HFFc6 (cell line): ENCODE data around the gene AFP. TPM values are rescaled to one million over a fixed set of nuclear protein-coding genes. Genes with fewer than 3 reads are reported as not detected.

Source experiments
- DNase-seq: peaks from one replicate; pipeline ENCODE4 v3.0.0-alpha.2; 2018
- H3K27ac Mint-ChIP-seq: 2 replicates; pipeline ENCODE4 v1.8.0; 2020; ENCODE audit warnings: mild to moderate bottlenecking, mixed read lengths
- H3K27me3 Mint-ChIP-seq: 2 replicates; pipeline ENCODE4 v1.8.0; 2021; ENCODE audit warnings: mild to moderate bottlenecking, moderate library complexity, mixed read lengths; ENCODE audit not compliant: insufficient read depth
- H3K36me3 Mint-ChIP-seq: 2 replicates; pipeline ENCODE4 v1.8.0; 2021; ENCODE audit warnings: low read depth, mixed read lengths
- H3K4me1 Mint-ChIP-seq: 2 replicates; pipeline ENCODE4 v1.8.0; 2020; ENCODE audit warnings: low read depth, mixed read lengths
- H3K4me3 Mint-ChIP-seq: 2 replicates; pipeline ENCODE4 v1.8.0; 2020; ENCODE audit warnings: mild to moderate bottlenecking, moderate library complexity, mixed read lengths
- H3K9me3 Mint-ChIP-seq: 2 replicates; pipeline ENCODE4 v1.8.0; 2020; ENCODE audit warnings: mild to moderate bottlenecking, mixed read lengths
- total RNA-seq, 6 experiments: library from RNA; stranded (reverse); fragmentation: NEBNext Ultra II Directional; extraction: Animal tissue kit (Norgen Biotek cat#: 25700); gene quantifications; 2 replicates in 1 of 6; 3 replicates in 5 of 6; pipeline ENCODE4 v1.2.3, GENCODE V29; 2021
- TF ChIP-seq, protein P1 (sequence below): fragments of 200-600 bp; sonication (generic); IDR thresholded peaks from 2 replicates; pipeline ENCODE4 v1.5.0; 2021; ENCODE audit warnings: antibody characterized with exemption, mild to moderate bottlenecking

The AFP gene
- total RNA-seq, 6 experiments from 2014 or later, result 1.6 to 2.9 (median 2.5) TPM

DNA sequence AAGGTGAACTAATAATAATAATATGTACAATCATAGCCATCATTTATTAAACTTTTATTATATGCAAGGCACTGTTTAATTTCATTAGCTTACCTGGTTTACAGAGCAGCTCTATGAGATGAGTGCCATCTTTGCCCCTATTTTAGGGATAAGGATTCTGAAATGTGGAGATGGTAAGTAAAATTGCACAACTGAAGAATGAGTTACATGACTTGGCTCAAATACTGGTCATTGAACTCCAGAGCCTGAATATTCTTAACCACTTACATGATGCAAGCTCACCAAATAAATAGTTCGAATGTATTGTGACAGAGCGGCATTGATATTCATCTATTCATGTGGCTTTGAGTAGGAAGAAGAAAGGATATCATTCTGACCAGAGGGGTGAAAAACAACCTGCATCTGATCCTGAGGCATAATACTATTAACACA is 20.2 kb upstream of the AFP start:
- Mint-ChIP-seq H3K27ac (no peak overlapping the region), H3K27me3 (peaks cover 6% of the 10 kb centered on the region), H3K36me3 (no peaks in the 10 kb centered on the region), H3K4me3 (no peak overlapping the region), H3K9me3 (no peaks in the 10 kb centered on the region), H3K4me1 (no peaks in the 10 kb centered on the region)
- TF ChIP-seq, protein P1, sequence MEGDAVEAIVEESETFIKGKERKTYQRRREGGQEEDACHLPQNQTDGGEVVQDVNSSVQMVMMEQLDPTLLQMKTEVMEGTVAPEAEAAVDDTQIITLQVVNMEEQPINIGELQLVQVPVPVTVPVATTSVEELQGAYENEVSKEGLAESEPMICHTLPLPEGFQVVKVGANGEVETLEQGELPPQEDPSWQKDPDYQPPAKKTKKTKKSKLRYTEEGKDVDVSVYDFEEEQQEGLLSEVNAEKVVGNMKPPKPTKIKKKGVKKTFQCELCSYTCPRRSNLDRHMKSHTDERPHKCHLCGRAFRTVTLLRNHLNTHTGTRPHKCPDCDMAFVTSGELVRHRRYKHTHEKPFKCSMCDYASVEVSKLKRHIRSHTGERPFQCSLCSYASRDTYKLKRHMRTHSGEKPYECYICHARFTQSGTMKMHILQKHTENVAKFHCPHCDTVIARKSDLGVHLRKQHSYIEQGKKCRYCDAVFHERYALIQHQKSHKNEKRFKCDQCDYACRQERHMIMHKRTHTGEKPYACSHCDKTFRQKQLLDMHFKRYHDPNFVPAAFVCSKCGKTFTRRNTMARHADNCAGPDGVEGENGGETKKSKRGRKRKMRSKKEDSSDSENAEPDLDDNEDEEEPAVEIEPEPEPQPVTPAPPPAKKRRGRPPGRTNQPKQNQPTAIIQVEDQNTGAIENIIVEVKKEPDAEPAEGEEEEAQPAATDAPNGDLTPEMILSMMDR, result no peak
- no peak for DNase-seq

DNA sequence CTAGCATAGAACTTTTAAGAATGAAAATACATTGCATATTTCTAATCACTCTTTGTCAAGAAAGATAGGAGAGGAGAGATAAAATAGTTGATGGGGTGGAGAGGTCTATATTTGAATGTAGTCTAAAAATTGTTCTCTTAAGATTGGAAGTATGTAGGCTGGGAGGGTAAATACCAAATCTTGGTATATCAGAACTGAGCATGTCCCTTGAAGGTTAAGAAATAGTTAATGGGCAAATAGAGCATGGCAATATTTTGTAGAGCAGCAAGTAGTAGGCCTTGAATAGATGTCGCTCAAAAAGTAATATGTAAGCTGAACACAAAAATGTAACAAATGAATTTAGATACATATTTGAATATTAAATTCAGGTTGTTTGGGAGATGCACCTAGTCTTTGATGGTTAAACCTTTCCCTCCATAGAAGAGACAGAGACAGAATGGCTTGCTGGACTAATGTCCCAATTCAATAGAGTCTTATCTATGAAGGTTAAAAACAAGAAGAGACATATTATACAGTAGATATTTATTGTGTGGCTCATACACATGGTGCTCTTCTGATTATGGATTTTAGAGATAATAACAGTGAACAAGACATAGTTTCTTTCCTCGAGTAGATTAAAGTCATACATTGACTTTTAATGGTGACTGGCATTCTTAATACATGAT is 19.5 kb upstream of the AFP start:
- Mint-ChIP-seq H3K27ac (no peak overlapping the region), H3K27me3 (peaks cover 6% of the 10 kb centered on the region), H3K4me1 (no peaks in the 10 kb centered on the region), H3K4me3 (no peak overlapping the region), H3K9me3 (no peaks in the 10 kb centered on the region), H3K36me3 (no peaks in the 10 kb centered on the region)
- no peak for DNase-seq
- TF ChIP-seq, protein P1, result no peak

DNA sequence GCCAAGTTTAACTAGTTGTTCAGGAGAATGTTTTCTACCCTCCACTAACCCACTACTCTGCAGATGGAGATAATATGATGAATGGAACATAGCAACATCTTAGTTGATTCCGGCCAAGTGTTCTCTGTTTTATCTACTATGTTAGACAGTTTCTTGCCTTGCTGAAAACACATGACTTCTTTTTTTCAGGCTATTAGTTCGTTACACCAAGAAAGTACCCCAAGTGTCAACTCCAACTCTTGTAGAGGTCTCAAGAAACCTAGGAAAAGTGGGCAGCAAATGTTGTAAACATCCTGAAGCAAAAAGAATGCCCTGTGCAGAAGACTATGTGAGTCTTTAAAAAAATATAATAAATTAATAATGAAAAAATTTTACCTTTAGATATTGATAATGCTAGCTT is 18.7 kb upstream of the AFP start:
- no peaks in the 10 kb centered on the region for H3K9me3 Mint-ChIP-seq
- no peaks in the 10 kb centered on the region for H3K4me1 Mint-ChIP-seq
- H3K36me3 Mint-ChIP-seq, result no peaks in the 10 kb centered on the region
- no peak overlapping the region for H3K4me3 Mint-ChIP-seq
- H3K27me3 Mint-ChIP-seq, result peaks cover 6% of the 10 kb centered on the region
- TF ChIP-seq, protein P1, result no peak
- no peak for DNase-seq
- H3K27ac Mint-ChIP-seq, result no peak overlapping the region

DNA sequence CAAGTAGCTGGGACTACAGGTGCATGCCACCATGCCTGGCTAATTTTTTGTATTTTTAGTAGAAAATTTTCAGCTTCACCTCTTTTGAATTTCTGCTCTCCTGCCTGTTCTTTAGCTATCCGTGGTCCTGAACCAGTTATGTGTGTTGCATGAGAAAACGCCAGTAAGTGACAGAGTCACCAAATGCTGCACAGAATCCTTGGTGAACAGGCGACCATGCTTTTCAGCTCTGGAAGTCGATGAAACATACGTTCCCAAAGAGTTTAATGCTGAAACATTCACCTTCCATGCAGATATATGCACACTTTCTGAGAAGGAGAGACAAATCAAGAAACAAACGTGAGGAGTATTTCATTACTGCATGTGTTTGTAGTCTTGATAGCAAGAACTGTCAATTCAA is 18.0 kb upstream of the AFP start:
- no peaks in the 10 kb centered on the region for H3K9me3 Mint-ChIP-seq
- H3K27me3 Mint-ChIP-seq, result peaks cover 2% of the 10 kb centered on the region
- H3K27ac Mint-ChIP-seq, result no peak overlapping the region
- no peak overlapping the region for H3K4me3 Mint-ChIP-seq
- no peaks in the 10 kb centered on the region for H3K4me1 Mint-ChIP-seq
- TF ChIP-seq, protein P1, result no peak
- no peaks in the 10 kb centered on the region for H3K36me3 Mint-ChIP-seq
- DNase-seq, result no peak

DNA sequence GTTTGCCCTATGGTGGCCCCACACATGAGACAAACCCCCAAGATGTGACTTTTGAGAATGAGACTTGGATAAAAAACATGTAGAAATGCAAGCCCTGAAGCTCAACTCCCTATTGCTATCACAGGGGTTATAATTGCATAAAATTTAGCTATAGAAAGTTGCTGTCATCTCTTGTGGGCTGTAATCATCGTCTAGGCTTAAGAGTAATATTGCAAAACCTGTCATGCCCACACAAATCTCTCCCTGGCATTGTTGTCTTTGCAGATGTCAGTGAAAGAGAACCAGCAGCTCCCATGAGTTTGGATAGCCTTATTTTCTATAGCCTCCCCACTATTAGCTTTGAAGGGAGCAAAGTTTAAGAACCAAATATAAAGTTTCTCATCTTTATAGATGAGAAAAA is 17.3 kb upstream of the AFP start:
- H3K4me3 Mint-ChIP-seq, result no peak overlapping the region
- H3K4me1 Mint-ChIP-seq, result no peaks in the 10 kb centered on the region
- no peaks in the 10 kb centered on the region for H3K9me3 Mint-ChIP-seq
- no peak overlapping the region for H3K27ac Mint-ChIP-seq
- TF ChIP-seq, protein P1, result no peak
- H3K27me3 Mint-ChIP-seq, result peaks cover 2% of the 10 kb centered on the region
- H3K36me3 Mint-ChIP-seq, result no peaks in the 10 kb centered on the region
- DNase-seq, result no peak
